IPS-15b (cell line): ENCODE data around the gene AGPAT1.
A peak's percentile ranks its signal among the peaks of the same experiment; 100 is the strongest.
"Not testable (repeated sequence)": the region's sequence is repeated elsewhere in the genome, so short reads cannot be mapped to it uniquely, and the experiment has no call there.

Source experiments
- H3K27me3 ChIP-seq: one replicate; pipeline ENCODE4 v1.6.1; 2013; ENCODE audit warnings: low read length; ENCODE audit not compliant: control insufficient read depth, insufficient read depth
- H3K36me3 ChIP-seq: one replicate; pipeline ENCODE4 v1.6.1; 2013; ENCODE audit warnings: low read length; ENCODE audit not compliant: control insufficient read depth, insufficient read depth
- H3K4me1 ChIP-seq: one replicate; pipeline ENCODE4 v1.6.1; 2013; ENCODE audit warnings: mild to moderate bottlenecking, low read length; ENCODE audit not compliant: control insufficient read depth, insufficient read depth
- H3K4me3 ChIP-seq: one replicate; pipeline ENCODE4 v1.5.1; 2013; ENCODE audit warnings: low read depth, low read length
- H3K9ac ChIP-seq: one replicate; pipeline ENCODE4 v1.6.1; 2013; ENCODE audit warnings: low read depth, mild to moderate bottlenecking, low read length
- H3K9me3 ChIP-seq: one replicate; pipeline ENCODE4 v1.6.1; 2013; ENCODE audit warnings: mild to moderate bottlenecking, low read length; ENCODE audit not compliant: control insufficient read depth, insufficient read depth

Gene AGPAT1

GRCh38 chr6:32195902-32196681, 20.2 kb upstream of the AGPAT1 start:
- peak overlapping the region; percentile 91 for H3K4me3 ChIP-seq
- H3K4me1 ChIP-seq, result peaks cover 13% of the 10 kb centered on the region
- H3K9ac ChIP-seq, result peak overlapping the region; percentile 76
- no peaks in the 10 kb centered on the region for H3K36me3 ChIP-seq
- no peaks in the 10 kb centered on the region for H3K27me3 ChIP-seq
- H3K9me3 ChIP-seq, result no peaks in the 10 kb centered on the region

GRCh38 chr6:32195652-32195901, 19.7 kb upstream of the AGPAT1 start:
- Histone ChIP-seq H3K36me3 (no peaks in the 10 kb centered on the region), H3K9me3 (no peaks in the 10 kb centered on the region), H3K9ac (no peak overlapping the region), H3K4me3 (peak overlapping the region; percentile 91), H3K4me1 (peaks cover 13% of the 10 kb centered on the region), H3K27me3 (no peaks in the 10 kb centered on the region)

- H3K4me1 ChIP-seq, result peaks cover 13% of the 10 kb centered on the region
Measured at GRCh38 chr6:32194825-32195651, 19.2 kb upstream of the AGPAT1 start.

GRCh38 chr6:32194388-32194787, 18.5 kb upstream of the AGPAT1 start:
- Histone ChIP-seq H3K9me3 (no peaks in the 10 kb centered on the region), H3K36me3 (no peaks in the 10 kb centered on the region), H3K9ac (no peak overlapping the region), H3K27me3 (no peaks in the 10 kb centered on the region), H3K4me1 (peaks cover 13% of the 10 kb centered on the region), H3K4me3 (no peak overlapping the region)

More at GRCh38 chr6:32194825-32195651, 19.2 kb upstream of the AGPAT1 start:
- Histone ChIP-seq H3K9ac (peak overlapping the region; percentile 94), H3K36me3 (no peaks in the 10 kb centered on the region), H3K27me3 (no peaks in the 10 kb centered on the region), H3K9me3 (no peaks in the 10 kb centered on the region), H3K4me3 (peak overlapping the region; percentile 87)

GRCh38 chr6:32193096-32193495, 17.2 kb upstream of the AGPAT1 start:
- H3K4me3 ChIP-seq, result peak overlapping the region; percentile 35
- H3K27me3 ChIP-seq, H3K9ac ChIP-seq, H3K36me3 ChIP-seq, H3K9me3 ChIP-seq: not testable (repeated sequence)
- peaks cover 16% of the 10 kb centered on the region for H3K4me1 ChIP-seq

- Histone ChIP-seq H3K9ac (peak within 1 kb of the TSS; percentile 3), H3K9me3 (no peaks in the 10 kb centered on the region), H3K36me3 (peaks cover 2% of the 10 kb centered on the region), H3K27me3 (no peaks in the 10 kb centered on the region), H3K4me3 (peak within 1 kb of the TSS; percentile 35), H3K4me1 (peaks cover 16% of the 10 kb centered on the region)
Measured at GRCh38 chr6:32192608-32193039, 16.7 kb upstream of the AGPAT1 start, which contains the start of gene GPSM3. TSS of gene GPSM3 (minus strand) at chr6:32192643. CDS start at chr6:32192513, 130 bp downstream.

- Histone ChIP-seq H3K9ac (peak overlapping the region; percentile 3), H3K9me3 (no peaks in the 10 kb centered on the region), H3K27me3 (no peaks in the 10 kb centered on the region), H3K4me3 (no peak overlapping the region), H3K36me3 (peaks cover 9% of the 10 kb centered on the region), H3K4me1 (peaks cover 13% of the 10 kb centered on the region)
Measured at GRCh38 chr6:32191696-32192607, 16.1 kb upstream of the AGPAT1 start.

- no peak overlapping the region for H3K9ac ChIP-seq
- no peak overlapping the region for H3K4me3 ChIP-seq
- no peaks in the 10 kb centered on the region for H3K27me3 ChIP-seq
- peaks cover 9% of the 10 kb centered on the region for H3K36me3 ChIP-seq
- no peaks in the 10 kb centered on the region for H3K9me3 ChIP-seq
- H3K4me1 ChIP-seq, result peaks cover 13% of the 10 kb centered on the region
Measured at GRCh38 chr6:32190911-32191677, 15.2 kb upstream of the AGPAT1 start.

- H3K27me3 ChIP-seq, result no peaks in the 10 kb centered on the region
- H3K4me3 ChIP-seq, result peak within 1 kb of the TSS; percentile 54
- H3K9me3 ChIP-seq, result no peaks in the 10 kb centered on the region
- H3K36me3 ChIP-seq, result peaks cover 9% of the 10 kb centered on the region
- H3K4me1 ChIP-seq, result peaks cover 13% of the 10 kb centered on the region
- H3K9ac ChIP-seq, result peak within 1 kb of the TSS; percentile 68
Measured at GRCh38 chr6:32190054-32190851, 14.4 kb upstream of the AGPAT1 start, which contains the start of gene PBX2. TSS of gene PBX2 (minus strand) at chr6:32190202. CDS start at chr6:32189915, 287 bp downstream.

- peak overlapping the region; percentile 68 for H3K9ac ChIP-seq
- H3K4me1 ChIP-seq, result peaks cover 8% of the 10 kb centered on the region
- H3K27me3 ChIP-seq, result no peaks in the 10 kb centered on the region
- peaks cover 9% of the 10 kb centered on the region for H3K36me3 ChIP-seq
- H3K9me3 ChIP-seq, result no peaks in the 10 kb centered on the region
- peak overlapping the region; percentile 48 for H3K4me3 ChIP-seq
Measured at GRCh38 chr6:32189742-32190053, 13.8 kb upstream of the AGPAT1 start.
